A549 (cell line): ENCODE results near the gene CNTN1. TPM values are rescaled to one million over a fixed set of nuclear protein-coding genes. Genes with fewer than 3 reads are reported as not detected.

Experiments
- ATAC-seq, 2 experiments: fragments of 200-7000 bp in 1 of 2; fragments of >200 bp in 1 of 2; cut with Nextera tagmentation in 1 of 2; cut with Tn5 transposase in 1 of 2; 3 replicates each; pipeline versions ENCODE4 v1.8.0 to v1.9.1; 2018 to 2020; ENCODE audit warnings: mild to moderate bottlenecking in 1 of 2, moderate library complexity in 1 of 2
- CTCF ChIA-PET: fragments of 300-600 bp; sonication (Branson Sonifier 250); formaldehyde crosslinking; extraction: SDS; loops from one replicate; lab custom pipeline; 2021; ENCODE audit warnings: antibody characterized with exemption, inconsistent platforms; lab: Yijun Ruan, JAX
- POLR2A ChIA-PET: fragments of 350-600 bp; formaldehyde crosslinking; extraction: SDS; loops from one replicate; lab custom pipeline; 2021; ENCODE audit warnings: antibody characterized with exemption, inconsistent platforms; lab: Yijun Ruan, JAX
- DNase-seq, 2 experiments: peaks; one replicate each; pipeline versions ENCODE4 v3.0.0 to v3.0.0-alpha.2; 2011 to 2016; ENCODE audit warnings: low read depth in 1 of 2, low spot score in 1 of 2
- FAIRE-seq: peaks from 2 replicates; lab custom pipeline; 2011; peaks lifted over from hg19 to GRCh38; lab: Jason Lieb, UNC
- H3K27ac ChIP-seq, 2 experiments: fragments of >200 bp; sonication (Bioruptor Twin); formaldehyde crosslinking; 3 replicates each; pipeline ENCODE4 v1.5.1; 2016 to 2017
- H3K4me1 ChIP-seq: fragments of >200 bp; sonication (Bioruptor Twin); formaldehyde crosslinking; 3 replicates; pipeline ENCODE4 v1.6.1; 2016
- H3K4me2 ChIP-seq: fragments of >200 bp; sonication (Bioruptor Twin); formaldehyde crosslinking; 3 replicates; pipeline ENCODE4 v1.6.1; 2016
- H3K4me3 ChIP-seq: fragments of >200 bp; sonication (Bioruptor Twin); formaldehyde crosslinking; 3 replicates; pipeline ENCODE4 v1.5.1; 2016
- H3K9me3 ChIP-seq: fragments of >200 bp; sonication (Bioruptor Twin); formaldehyde crosslinking; 3 replicates; pipeline ENCODE4 v1.6.1; 2016
- BHLHE40 ChIP-seq: IDR thresholded peaks from 2 replicates; pipeline ENCODE4 v1.6.1; 2012; ENCODE audit warnings: low read depth, low read length, inconsistent platforms
- CEBPB ChIP-seq, 2 experiments: fragments of >200 bp in 1 of 2; sonication (Bioruptor Twin) in 1 of 2; formaldehyde crosslinking in 1 of 2; IDR thresholded peaks; 2 replicates each; pipeline ENCODE4 v1.6.1; 2012 to 2016
- CHD2 ChIP-seq: fragments of 150-350 bp; IDR thresholded peaks from 2 replicates; pipeline ENCODE4 v1.6.1; 2014; ENCODE audit warnings: low read length; ENCODE audit not compliant: partially characterized antibody
- CHD4 ChIP-seq: fragments of 200-600 bp; sonication (generic); IDR thresholded peaks from 2 replicates; pipeline ENCODE4 v1.6.1; 2016; ENCODE audit warnings: antibody characterized with exemption, mild to moderate bottlenecking, borderline replicate concordance
- EHF ChIP-seq: fragments of 250-450 bp; sonication (Bioruptor Pico); IDR thresholded peaks from 2 replicates; pipeline ENCODE4 v1.5.0; 2020; ENCODE audit warnings: mild to moderate bottlenecking
- HOXB5 ChIP-seq: fragments of 250-450 bp; sonication (Bioruptor Pico); IDR thresholded peaks from 2 replicates; pipeline ENCODE4 v1.5.0; 2020; ENCODE audit warnings: mild to moderate bottlenecking, moderate library complexity
- JUN ChIP-seq, 2 experiments: fragments of >200 bp; sonication (Bioruptor Twin); formaldehyde crosslinking; IDR thresholded peaks; 2 replicates in 1 of 2; 3 replicates in 1 of 2; pipeline ENCODE4 v1.6.1; 2016 to 2017
- JUNB ChIP-seq: fragments of >200 bp; sonication (Bioruptor Twin); formaldehyde crosslinking; IDR thresholded peaks from 2 replicates; pipeline ENCODE4 v1.6.1; 2016
- KDM1A ChIP-seq: fragments of 200-600 bp; sonication (generic); IDR thresholded peaks from 2 replicates; pipeline ENCODE4 v1.6.1; 2016; ENCODE audit warnings: low read depth, mild to moderate bottlenecking
- KDM5A ChIP-seq: fragments of 200-600 bp; sonication (generic); IDR thresholded peaks from 2 replicates; pipeline ENCODE4 v1.6.1; 2016; ENCODE audit warnings: antibody characterized with exemption, mild to moderate bottlenecking
- MYC ChIP-seq: IDR thresholded peaks from 2 replicates; pipeline ENCODE4 v1.6.1; 2012; ENCODE audit warnings: mild to moderate bottlenecking, inconsistent platforms, low read length, improper control_type of control experiment, borderline replicate concordance
- POLR2A ChIP-seq: IDR thresholded peaks from 2 replicates; pipeline ENCODE4 v1.6.1; 2012; ENCODE audit warnings: mild to moderate bottlenecking, low read length
- RFX5 ChIP-seq: fragments of 450-650 bp; IDR thresholded peaks from 2 replicates; pipeline ENCODE4 v1.7.1; 2014; ENCODE audit warnings: antibody characterized with exemption, mild to moderate bottlenecking, moderate library complexity
- TFCP2L1 ChIP-seq: fragments of 250-450 bp; sonication (Bioruptor Pico); IDR thresholded peaks from 2 replicates; pipeline ENCODE4 v1.5.0; 2021; ENCODE audit warnings: mild to moderate bottlenecking
- ZSCAN20 ChIP-seq: fragments of 250-450 bp; sonication (Bioruptor Pico); IDR thresholded peaks from 2 replicates; pipeline ENCODE4 v1.8.0; 2022; ENCODE audit warnings: mild to moderate bottlenecking, moderate library complexity
- WGBS: methylation state at CpG from one replicate; pipeline ENCODE4 v1.1.6; 2017; ENCODE audit errors: missing lambda C conversion rate; 5-methylcytosine and 5-hydroxymethylcytosine counted together
- polyA plus RNA-seq, 4 experiments: library from polyadenylated mRNA; depleted of rRNA in 3 of 4; stranded (reverse); fragments of >200 nt; fragmentation: RNase III in 1 of 4; extraction: RNeasy Plus Mini Kit Qiagen cat#74134 plus additional on column Dnase treatment in 1 of 4; gene quantifications; 2 replicates in 3 of 4; 3 replicates in 1 of 4; pipeline ENCODE4 v1.2.3, GENCODE V29; 2011 to 2017
- TF ChIP-seq, protein P1 (sequence below): IDR thresholded peaks from 2 replicates; pipeline ENCODE4 v1.6.1; 2012
- TF ChIP-seq, protein P2 (sequence below): fragments of 250-450 bp; sonication (Bioruptor Pico); IDR thresholded peaks from 2 replicates; pipeline ENCODE4 v1.5.0; 2021; ENCODE audit warnings: mild to moderate bottlenecking, moderate library complexity, borderline replicate concordance
- TF ChIP-seq, protein P3 (sequence below): fragments of >200 bp; sonication (Bioruptor Twin); formaldehyde crosslinking; IDR thresholded peaks from 3 replicates; pipeline ENCODE4 v1.6.1; 2016
- TF ChIP-seq, protein P4 (sequence below): fragments of 200-600 bp; sonication (generic); IDR thresholded peaks from 2 replicates; pipeline ENCODE4 v1.6.1; 2016; ENCODE audit warnings: antibody characterized with exemption, mild to moderate bottlenecking, moderate library complexity
- TF ChIP-seq, protein P5 (sequence below): fragments of 450-650 bp; IDR thresholded peaks from 2 replicates; pipeline ENCODE4 v1.6.1; 2014; ENCODE audit warnings: antibody characterized with exemption
- TF ChIP-seq, protein P6 (sequence below): fragments of 150-350 bp; IDR thresholded peaks from 2 replicates; pipeline ENCODE4 v1.6.1; 2014; ENCODE audit warnings: low read depth, mild to moderate bottlenecking, low read length
- TF ChIP-seq, protein P7 (sequence below): IDR thresholded peaks from 2 replicates; pipeline ENCODE4 v1.6.1; 2012

Gene CNTN1
- polyA plus RNA-seq, 2 of the 4 experiments (the other 2 are of a cell fraction): 69.7 to 175 TPM

DNA sequence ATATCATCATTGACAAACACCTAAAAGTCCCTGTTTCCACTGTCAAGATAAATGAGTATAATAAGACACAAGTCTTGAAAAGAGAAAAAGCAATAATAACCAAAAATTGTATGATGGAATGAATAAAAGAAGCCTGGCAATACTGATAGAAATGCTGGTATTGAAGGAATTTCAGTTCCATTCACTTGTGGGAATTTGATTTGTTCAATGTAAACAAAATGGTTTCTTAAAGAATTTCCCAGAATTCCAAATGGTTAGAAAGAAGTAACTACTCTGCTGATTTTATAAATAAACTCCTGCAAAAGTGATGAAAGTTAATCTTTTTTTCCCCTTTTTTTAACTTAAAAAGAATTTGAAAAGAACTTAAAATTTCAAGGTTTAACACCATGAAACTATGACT is 366.0 kb downstream of the CNTN1 start (continued):
- TF ChIP-seq, protein P1, sequence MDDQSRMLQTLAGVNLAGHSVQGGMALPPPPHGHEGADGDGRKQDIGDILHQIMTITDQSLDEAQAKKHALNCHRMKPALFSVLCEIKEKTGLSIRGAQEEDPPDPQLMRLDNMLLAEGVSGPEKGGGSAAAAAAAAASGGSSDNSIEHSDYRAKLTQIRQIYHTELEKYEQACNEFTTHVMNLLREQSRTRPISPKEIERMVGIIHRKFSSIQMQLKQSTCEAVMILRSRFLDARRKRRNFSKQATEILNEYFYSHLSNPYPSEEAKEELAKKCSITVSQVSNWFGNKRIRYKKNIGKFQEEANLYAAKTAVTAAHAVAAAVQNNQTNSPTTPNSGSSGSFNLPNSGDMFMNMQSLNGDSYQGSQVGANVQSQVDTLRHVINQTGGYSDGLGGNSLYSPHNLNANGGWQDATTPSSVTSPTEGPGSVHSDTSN: no peak
- no peak for TF ChIP-seq KDM1A
- TF ChIP-seq TFCP2L1 (CRISPR knock-in tag): no peak
- no peak for TF ChIP-seq POLR2A

DNA sequence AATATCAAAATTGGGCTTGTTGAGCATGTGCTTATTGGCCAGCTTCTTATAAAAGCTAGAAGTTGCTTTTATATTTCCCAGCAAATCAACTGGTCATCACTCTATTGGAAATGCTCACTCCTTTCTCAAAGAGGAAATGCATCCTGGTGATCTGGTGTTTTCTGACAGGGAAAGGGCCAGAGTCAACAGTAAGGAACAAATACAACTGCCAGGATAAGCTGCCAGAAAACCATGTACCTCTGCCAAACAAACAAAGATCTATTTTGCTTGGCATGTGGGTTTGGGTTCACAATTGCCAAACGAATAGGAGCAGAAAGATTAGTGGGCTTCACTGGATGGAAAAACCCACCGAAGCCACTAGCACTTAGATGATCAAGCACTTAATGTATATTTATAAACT is 369.0 kb downstream of the CNTN1 start:
- Histone ChIP-seq H3K4me1 (no peaks in the 10 kb centered on the region), H3K9me3 (no peaks in the 10 kb centered on the region), H3K4me2 (no peak overlapping the region), H3K4me3 (no peak overlapping the region), H3K27ac (no peak overlapping the region)
- ATAC-seq (no peak), DNase-seq (no peak), FAIRE-seq (no peak)
- TF ChIP-seq CEBPB (IDR thresholded peaks at IDR 0.05) (no peak), ZSCAN20 (no peak), RFX5 (no peak), EHF (CRISPR knock-in tag) (no peak), CHD4 (no peak), MYC (no peak), KDM5A (no peak)
- TF ChIP-seq, protein P2, sequence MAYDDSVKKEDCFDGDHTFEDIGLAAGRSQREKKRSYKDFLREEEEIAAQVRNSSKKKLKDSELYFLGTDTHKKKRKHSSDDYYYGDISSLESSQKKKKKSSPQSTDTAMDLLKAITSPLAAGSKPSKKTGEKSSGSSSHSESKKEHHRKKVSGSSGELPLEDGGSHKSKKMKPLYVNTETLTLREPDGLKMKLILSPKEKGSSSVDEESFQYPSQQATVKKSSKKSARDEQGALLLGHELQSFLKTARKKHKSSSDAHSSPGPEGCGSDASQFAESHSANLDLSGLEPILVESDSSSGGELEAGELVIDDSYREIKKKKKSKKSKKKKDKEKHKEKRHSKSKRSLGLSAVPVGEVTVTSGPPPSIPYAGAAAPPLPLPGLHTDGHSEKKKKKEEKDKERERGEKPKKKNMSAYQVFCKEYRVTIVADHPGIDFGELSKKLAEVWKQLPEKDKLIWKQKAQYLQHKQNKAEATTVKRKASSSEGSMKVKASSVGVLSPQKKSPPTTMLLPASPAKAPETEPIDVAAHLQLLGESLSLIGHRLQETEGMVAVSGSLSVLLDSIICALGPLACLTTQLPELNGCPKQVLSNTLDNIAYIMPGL (CRISPR knock-in tag): no peak
- TF ChIP-seq, protein P3, sequence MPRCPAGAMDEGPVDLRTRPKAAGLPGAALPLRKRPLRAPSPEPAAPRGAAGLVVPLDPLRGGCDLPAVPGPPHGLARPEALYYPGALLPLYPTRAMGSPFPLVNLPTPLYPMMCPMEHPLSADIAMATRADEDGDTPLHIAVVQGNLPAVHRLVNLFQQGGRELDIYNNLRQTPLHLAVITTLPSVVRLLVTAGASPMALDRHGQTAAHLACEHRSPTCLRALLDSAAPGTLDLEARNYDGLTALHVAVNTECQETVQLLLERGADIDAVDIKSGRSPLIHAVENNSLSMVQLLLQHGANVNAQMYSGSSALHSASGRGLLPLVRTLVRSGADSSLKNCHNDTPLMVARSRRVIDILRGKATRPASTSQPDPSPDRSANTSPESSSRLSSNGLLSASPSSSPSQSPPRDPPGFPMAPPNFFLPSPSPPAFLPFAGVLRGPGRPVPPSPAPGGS: no peak
- TF ChIP-seq, protein P4, sequence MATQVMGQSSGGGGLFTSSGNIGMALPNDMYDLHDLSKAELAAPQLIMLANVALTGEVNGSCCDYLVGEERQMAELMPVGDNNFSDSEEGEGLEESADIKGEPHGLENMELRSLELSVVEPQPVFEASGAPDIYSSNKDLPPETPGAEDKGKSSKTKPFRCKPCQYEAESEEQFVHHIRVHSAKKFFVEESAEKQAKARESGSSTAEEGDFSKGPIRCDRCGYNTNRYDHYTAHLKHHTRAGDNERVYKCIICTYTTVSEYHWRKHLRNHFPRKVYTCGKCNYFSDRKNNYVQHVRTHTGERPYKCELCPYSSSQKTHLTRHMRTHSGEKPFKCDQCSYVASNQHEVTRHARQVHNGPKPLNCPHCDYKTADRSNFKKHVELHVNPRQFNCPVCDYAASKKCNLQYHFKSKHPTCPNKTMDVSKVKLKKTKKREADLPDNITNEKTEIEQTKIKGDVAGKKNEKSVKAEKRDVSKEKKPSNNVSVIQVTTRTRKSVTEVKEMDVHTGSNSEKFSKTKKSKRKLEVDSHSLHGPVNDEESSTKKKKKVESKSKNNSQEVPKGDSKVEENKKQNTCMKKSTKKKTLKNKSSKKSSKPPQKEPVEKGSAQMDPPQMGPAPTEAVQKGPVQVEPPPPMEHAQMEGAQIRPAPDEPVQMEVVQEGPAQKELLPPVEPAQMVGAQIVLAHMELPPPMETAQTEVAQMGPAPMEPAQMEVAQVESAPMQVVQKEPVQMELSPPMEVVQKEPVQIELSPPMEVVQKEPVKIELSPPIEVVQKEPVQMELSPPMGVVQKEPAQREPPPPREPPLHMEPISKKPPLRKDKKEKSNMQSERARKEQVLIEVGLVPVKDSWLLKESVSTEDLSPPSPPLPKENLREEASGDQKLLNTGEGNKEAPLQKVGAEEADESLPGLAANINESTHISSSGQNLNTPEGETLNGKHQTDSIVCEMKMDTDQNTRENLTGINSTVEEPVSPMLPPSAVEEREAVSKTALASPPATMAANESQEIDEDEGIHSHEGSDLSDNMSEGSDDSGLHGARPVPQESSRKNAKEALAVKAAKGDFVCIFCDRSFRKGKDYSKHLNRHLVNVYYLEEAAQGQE: no peak
- TF ChIP-seq, protein P5, sequence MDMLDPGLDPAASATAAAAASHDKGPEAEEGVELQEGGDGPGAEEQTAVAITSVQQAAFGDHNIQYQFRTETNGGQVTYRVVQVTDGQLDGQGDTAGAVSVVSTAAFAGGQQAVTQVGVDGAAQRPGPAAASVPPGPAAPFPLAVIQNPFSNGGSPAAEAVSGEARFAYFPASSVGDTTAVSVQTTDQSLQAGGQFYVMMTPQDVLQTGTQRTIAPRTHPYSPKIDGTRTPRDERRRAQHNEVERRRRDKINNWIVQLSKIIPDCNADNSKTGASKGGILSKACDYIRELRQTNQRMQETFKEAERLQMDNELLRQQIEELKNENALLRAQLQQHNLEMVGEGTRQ: no peak
- ChIA-PET CTCF (no interaction called here), POLR2A (no interaction called here)
- WGBS: 52% methylated on average over 2 of the region's 2 CpGs

DNA sequence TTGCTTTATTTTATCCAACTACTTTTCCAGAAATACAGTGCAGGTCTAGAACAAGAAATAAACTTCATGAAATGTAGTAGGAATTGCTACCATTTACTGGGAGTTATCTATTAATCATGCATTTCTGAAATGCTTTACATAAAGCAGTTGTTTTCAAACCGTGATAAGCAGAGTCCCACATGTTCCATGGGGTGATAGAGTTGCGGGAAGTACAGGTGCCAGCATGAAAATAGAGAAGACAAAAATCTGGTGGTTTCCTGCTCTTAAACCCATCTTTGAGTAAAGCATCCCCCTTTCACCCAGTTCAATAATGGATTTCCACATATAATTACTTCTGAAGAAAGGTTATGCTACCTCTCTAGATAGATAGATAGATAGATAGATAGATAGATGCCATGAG is 372.2 kb downstream of the CNTN1 start:
- CTCF ChIA-PET: no interaction called here
- TF ChIP-seq, protein P6, sequence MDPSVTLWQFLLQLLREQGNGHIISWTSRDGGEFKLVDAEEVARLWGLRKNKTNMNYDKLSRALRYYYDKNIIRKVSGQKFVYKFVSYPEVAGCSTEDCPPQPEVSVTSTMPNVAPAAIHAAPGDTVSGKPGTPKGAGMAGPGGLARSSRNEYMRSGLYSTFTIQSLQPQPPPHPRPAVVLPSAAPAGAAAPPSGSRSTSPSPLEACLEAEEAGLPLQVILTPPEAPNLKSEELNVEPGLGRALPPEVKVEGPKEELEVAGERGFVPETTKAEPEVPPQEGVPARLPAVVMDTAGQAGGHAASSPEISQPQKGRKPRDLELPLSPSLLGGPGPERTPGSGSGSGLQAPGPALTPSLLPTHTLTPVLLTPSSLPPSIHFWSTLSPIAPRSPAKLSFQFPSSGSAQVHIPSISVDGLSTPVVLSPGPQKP: no peak
- TF ChIP-seq, protein P7, sequence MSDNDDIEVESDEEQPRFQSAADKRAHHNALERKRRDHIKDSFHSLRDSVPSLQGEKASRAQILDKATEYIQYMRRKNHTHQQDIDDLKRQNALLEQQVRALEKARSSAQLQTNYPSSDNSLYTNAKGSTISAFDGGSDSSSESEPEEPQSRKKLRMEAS: no peak
- TF ChIP-seq HOXB5: no peak
- no peak for TF ChIP-seq CHD2
- TF ChIP-seq JUNB: no peak
- no peak for TF ChIP-seq JUN (IDR thresholded peaks at IDR 0.05)
- TF ChIP-seq CEBPB (IDR thresholded peaks at IDR 0.05): no peak
- no peak for TF ChIP-seq BHLHE40
- no peak for TF ChIP-seq TFCP2L1 (CRISPR knock-in tag)
- no peak for FAIRE-seq

More for the DNA sequence above, 372.2 kb downstream of the CNTN1 start:
- Histone ChIP-seq H3K27ac (no peak overlapping the region), H3K4me2 (no peak overlapping the region), H3K9me3 (no peaks in the 10 kb centered on the region), H3K4me3 (no peak overlapping the region), H3K4me1 (no peaks in the 10 kb centered on the region)
- POLR2A ChIA-PET: no interaction called here
- 93% methylated on average over 2 of the region's 2 CpGs for WGBS
- no peak for DNase-seq
- ATAC-seq: no peak
